Peyer's patch (tissue), 4 donors: ENCODE results near the gene C10orf71.

ENCODE experiments used
- CTCF ChIP-seq, 6 experiments: fragments of 450-650 bp in 4 of 6; fragments of 200-600 bp in 2 of 6; sonication (generic) in 1 of 6; IDR thresholded peaks; one replicate each; pipeline ENCODE4 v1.5.1; 2017 to 2019; ENCODE audit warnings: antibody characterized with exemption in 6 of 6, mild to moderate bottlenecking in 3 of 6, moderate library complexity in 1 of 6
- POLR2A ChIP-seq, 2 donors: fragments of 450-650 bp; IDR thresholded peaks; one replicate each; pipeline ENCODE4 v1.5.1; 2017; ENCODE audit warnings: antibody characterized with exemption in 2 of 2, mild to moderate bottlenecking in 2 of 2, moderate library complexity in 2 of 2

- TF ChIP-seq POLR2A (IDR thresholded peaks at IDR 0.05) (no peak), CTCF (IDR thresholded peaks at IDR 0.05) (no peak)
Measured at GRCh38 chr10:49314806-49315205, 15.8 kb downstream of the C10orf71 start.
